HUDEP-2 (cell line): Measurements from ENCODE around the gene MYBPC1.
A peak's percentile ranks its signal among the peaks of the same experiment; 100 is the strongest.
"Not testable (repeated sequence)": the region's sequence is repeated elsewhere in the genome, so short reads cannot be mapped to it uniquely, and the experiment has no call there.

Experiments
- DNase-seq, 76 experiments: peaks; one replicate each; lab custom pipeline; 2025; ENCODE audit not compliant: unreplicated experiment in 76 of 76; lab: John Stamatoyannopoulos, UW

Gene MYBPC1

DNA sequence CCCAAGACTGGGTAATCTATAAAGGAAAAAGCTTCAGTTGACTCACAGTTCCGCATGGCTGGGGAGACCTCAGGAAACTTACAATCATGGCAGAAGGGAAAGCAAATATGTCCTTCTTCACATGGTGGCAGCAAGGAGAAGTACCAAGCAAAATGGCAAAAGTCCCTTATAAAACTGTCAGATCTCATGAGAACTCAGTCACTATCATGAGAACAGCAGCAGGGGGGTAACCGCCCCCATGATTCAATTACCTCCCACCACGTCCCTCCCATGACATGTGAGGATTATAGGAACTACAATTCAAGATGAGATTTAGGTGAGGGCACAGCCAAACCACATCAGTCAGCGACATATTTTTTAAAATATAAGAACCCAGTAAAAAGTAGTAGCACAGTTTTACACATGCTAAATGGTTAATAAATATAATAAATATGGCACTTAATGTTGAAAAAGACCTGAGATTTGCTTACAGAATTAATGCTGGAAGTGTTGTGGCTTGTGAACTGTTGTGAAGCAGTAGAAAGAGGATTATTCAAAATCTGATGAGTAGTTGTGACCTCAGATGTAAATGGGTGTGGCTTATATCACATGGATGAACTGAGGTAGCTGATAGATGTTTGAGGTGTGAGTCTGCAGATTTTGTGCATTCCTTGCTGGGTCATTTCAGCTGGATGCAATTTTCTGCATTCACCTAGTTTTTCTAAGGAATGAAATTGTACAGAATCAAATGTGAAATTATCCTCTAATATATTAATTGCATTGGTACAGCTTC, 55.8 kb downstream of the MYBPC1 start:
- no peak for DNase-seq

DNA sequence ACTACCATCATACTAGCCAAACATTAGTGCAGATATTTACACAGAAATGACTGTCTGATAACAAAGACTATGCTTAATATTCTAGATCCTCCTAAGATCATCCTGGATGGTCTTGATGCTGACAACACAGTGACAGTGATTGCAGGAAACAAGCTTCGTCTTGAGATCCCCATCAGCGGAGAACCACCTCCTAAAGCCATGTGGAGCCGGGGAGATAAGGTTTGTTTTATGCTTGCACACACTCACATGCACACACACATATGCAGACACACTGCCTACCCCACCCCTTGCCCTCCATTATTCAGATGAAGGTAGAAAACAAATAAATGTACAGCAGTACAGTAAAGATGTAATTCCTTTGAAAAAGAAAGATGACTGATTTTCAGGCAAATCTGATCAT, 58.3 kb downstream of the MYBPC1 start:
- DNase-seq, result peak in 12 of 76 experiments; percentile 3 to 21 (median 9)

DNA sequence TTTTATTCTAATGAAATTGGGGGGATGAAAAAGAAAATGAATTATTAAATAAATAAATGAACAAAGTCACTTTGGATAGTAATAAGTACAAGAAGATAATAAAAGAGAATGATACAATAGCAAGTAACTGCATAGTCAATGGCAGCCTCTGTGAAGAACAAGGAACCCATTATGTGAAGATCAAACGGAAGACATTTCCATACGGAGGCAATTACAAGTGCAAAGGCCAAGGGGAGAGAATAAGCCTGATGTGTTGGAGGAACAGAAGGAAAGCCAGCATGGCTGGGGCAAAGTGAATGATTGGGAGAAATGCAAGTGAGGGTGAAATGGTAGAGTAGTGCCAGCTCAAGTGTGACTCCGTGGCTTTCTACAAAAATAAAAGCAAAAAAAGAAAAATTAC, 58.7 kb downstream of the MYBPC1 start:
- DNase-seq, result no peak

DNA sequence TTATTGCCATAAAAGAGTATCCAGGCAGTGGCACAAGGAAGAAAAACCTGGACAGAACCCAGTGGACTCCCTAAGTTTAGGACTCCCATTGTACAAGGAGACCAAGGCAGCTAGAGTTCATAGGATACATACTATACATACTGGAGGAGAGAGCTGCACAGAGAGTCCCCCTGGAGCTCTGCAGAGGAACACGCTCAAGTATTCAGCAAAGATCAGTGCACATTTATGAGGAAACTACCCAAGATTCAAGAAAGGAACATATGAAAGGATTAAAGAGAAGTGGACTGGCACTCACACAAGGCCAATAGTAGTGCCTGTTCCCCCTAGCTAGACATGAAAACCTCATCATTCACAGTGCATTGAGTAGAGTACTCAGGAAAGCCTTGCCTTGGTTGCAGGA, 59.7 kb downstream of the MYBPC1 start:
- DNase-seq, result no peak

DNA sequence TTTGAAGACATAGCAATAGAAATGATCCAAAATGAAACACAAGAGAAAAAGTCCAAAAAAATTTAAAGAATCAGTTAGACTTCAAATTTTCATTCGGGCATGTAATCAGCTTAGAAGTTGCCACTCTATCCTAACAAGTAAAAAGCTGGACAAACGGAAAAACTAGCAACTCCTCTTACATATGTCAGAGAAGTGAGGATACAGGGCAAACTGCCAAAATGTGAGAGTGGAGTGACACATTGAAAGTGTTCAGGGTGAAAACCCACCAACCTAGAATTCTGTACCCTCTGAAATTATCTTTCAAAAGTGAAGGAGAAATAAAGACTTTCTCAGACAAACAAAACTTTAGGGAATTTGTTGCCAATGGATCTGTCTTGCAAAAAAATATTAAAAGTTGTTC, 60.6 kb downstream of the MYBPC1 start:
- peak in 1 of 76 experiments; percentile 8 for DNase-seq

DNA sequence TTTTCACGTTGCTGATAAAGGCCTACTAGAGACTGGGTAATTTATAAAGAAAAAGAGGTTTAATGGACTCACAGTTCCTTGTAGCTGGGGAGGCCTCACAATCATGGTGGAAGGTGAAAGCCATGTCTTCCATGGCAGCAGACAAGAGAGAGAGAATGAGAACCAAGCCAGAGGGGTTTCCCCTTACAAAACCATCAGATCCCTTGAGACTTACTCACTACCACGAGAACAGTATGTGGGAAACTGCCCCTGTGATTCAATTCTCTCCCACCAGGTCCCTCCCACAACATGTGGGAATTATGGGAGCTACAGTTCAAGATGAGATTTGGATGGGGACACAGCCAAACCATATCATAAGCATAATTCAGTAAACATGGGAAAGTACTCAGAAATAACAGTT, 65.9 kb downstream of the MYBPC1 start:
- DNase-seq, result not testable (repeated sequence)

DNA sequence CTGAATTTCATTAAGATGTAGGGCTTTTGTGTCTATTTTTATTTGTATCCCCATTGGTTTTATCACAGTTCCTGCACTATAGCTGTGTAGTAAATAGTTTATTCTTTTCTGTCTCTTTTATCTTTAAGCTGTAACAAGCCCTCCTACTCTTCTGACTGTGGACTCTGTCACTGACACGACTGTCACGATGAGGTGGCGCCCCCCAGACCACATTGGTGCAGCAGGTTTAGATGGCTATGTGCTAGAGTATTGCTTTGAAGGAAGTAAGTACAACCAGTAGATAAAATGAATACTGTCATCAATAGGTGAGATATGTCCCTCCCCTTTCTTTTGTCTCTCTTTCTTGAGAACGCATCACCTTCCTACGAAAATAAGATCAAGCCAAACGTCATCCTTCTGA, 68.5 kb downstream of the MYBPC1 start:
- no peak for DNase-seq

DNA sequence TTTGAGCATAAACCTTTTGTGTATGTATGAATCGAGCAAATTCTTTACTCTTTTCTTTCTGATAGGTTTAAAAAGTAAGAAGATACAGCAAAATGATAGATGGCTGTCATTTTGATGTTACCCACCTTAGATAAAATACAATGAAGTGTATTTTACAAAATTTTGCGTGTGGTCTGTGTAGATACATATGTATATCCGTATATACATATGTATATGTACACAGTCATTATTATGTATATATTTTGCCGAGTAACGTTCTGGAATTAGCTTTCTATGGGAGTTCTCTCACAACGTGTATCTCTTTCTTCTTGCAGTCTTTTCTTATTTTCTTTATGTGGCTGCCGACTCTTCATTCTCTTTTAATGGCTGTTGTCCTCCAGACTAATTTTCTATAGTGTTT, 70.2 kb downstream of the MYBPC1 start:
- no peak for DNase-seq

DNA sequence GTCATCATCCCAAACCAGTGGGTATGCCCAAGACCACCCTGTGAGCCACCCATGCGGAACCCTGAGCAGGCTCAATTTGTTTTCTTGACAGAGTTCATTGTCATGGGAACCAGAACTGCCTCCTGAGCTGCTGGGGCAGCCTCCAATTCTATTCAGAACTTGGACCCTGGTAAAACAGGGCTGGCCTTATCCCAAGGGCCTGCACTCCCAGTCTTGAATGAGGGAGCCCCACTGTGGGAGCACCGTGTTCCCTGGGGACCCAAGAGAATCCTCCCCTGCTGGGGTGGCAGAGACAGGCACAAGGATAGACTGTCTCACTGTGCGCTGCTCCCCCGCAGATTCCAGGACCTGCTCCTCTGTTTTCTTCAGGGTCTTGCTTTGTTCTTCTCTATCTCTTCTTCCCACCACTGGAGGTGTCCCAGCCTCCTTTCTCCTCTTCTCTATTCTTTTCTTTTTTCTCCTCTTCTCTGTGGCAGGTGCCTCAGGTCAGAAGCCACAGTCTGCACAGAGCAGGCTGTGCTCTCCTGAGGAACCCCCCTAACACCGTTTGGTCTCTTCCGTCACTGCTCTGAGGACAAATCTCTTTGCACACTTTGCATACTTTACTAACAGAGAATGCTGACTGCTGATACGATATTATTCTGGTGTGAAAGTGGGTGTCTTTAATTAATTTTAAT, 71.4 kb downstream of the MYBPC1 start:
- no peak for DNase-seq

DNA sequence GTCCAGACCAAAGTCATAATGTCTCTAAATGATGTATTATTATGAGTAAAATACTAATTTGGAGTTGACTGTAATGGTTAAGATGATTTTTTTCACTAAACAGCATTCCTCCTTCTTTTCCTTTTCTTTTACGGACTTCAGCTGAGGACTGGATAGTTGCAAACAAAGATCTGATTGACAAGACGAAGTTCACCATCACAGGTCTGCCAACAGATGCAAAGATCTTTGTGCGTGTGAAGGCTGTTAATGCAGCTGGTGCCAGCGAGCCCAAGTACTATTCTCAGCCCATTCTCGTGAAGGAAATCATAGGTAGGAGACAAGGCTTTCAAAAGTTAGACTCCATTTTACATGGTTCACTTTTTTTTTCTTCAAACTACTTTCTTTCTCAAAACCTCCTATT, 72.8 kb downstream of the MYBPC1 start:
- DNase-seq, result no peak

DNA sequence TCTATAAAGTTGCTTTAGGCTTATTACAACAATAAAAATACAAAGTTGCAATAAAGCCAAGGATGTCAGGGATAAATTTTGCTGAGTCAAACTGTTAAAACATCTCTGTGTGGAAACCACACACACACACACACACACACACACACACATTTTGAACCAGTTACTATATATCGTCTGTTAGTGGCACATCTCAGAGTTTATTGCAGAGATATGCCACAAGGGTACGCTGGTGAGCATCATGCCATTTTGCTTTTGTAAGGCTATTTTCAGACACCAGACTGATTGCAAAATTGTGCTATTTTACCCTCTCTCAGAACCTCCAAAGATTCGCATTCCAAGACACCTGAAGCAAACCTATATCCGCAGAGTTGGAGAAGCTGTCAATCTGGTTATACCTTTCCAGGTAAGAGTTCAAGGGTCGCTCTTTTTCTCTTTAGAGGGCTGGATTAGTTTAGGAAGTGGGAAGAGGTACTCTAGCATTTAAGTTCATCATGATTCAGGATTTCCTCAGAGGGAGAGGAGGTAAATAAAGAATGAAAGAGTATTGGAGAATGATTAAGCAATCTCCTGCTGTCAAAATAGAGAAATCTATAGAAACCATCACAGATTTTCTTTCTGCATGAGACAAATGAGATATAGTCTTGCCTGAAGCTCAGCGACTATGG, 75.4 kb downstream of the MYBPC1 start:
- DNase-seq, result peak in 56 of 76 experiments; percentile 1 to 76 (median 30)

DNA sequence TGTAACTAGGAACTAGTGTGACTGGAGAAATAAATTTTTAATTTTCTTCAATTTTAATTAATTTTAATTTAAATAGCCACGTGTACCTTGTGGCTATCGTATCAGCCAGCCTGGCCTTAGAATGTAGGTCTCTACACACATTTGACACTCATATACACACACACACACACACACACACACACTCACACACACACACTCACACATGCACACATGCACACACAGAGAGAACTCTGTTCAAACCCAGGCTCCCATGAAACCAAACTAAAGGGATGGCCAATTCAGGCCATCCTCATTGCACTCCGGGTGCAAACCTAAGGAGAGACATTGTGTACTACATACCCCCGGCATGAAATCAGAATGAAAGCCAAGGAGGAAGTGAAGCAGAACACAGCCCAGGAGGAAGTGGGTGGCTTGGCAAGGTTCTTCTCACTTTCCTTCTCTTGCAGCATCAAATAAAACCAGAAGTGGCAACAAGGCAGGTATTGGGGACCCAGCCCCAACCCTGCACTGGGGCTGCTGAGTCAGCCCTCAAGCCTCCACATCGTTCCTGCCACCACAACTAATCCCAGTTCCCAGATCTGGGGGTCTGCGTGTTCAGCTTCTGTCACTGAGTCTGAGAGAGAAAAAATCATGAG, 76.5 kb downstream of the MYBPC1 start:
- DNase-seq, result no peak

DNA sequence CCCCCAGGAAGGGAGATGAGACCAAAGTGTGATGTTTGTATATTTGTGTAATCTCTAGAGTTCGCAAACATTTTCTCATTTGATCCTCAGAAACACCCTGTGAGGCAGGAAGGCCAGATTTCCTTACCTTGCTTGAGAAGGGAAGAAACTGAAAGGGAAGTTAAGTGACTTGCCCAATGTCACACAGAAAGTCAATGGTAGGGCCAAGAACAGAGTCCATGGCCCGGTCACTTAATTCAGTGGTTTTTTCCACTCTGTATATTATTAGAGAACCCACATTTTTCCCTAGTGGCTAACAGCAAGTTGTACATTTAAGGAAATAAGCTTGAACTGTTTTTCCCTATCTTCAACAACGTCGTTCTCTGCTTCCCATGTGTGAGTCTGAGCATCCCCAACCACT, 77.1 kb downstream of the MYBPC1 start:
- DNase-seq, result no peak

DNA sequence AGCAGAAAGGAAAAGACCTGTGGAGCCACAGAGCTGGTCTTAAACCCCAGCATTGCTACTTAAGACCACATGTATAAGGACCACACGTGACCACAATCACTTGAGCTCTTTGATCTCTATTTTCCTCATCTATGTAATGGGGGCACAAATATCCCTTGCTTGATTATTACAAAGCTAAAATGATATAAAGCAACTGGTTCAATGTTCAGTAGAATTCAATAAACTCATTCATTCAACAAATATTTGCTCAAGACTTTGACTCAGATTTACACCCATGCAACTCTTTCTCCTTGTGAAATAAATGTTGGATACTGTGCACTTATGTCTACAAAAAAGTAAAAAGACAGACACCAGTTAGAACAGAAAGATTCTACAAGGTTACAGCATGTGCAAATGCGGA, 80.8 kb downstream of the MYBPC1 start:
- DNase-seq, result no peak

DNA sequence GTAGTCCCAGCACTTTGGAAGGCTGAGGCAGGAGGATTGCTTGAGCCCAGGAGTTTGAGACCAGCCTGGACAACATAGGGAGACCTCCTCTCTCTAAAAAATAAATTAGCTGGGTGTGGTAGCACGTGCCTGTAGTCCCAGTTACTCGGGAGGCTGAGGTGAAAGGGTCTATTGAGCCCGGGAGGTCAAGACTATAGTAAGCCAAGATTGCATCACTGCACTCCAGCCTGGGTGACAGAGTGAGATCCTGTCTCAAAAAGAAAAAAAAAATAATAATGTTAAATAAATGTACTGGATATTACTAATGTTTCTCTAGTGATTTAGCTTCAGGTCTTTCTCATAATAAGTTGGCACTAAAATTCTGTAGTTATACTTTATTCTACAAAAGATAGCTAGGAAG, 81.7 kb downstream of the MYBPC1 start:
- DNase-seq, result not testable (repeated sequence)

DNA sequence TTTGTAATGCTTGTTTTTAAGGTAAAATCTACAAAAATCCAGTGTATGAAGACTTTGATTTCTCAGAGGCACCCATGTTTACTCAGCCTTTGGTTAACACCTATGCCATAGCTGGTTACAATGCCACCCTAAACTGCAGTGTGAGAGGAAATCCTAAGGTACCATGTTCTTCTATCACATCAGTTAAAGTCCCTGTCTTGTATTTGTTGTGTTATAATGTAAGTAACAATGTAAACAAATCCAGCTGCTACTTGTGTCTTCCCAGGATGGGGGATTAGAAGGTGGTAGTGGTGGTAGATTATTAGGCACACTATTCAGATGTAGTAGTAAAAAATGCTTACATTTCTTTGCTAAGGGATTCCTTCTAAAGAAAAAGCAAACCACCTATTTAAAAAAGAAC, 83.3 kb downstream of the MYBPC1 start:
- DNase-seq, result no peak

DNA sequence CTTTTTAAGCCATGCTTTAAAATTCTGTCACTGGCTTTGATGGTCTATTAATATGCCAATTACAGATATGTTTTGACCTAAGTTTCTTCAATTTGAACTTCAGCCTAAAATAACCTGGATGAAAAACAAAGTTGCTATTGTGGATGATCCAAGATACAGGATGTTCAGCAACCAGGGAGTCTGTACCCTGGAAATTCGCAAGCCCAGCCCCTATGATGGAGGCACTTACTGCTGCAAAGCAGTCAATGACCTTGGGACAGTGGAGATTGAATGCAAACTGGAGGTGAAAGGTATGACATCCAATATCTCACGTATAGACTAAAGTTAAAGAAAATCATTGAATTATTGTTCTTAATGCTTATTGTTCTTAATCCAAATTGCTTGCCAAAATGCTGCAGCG, 85.5 kb downstream of the MYBPC1 start:
- no peak for DNase-seq

DNA sequence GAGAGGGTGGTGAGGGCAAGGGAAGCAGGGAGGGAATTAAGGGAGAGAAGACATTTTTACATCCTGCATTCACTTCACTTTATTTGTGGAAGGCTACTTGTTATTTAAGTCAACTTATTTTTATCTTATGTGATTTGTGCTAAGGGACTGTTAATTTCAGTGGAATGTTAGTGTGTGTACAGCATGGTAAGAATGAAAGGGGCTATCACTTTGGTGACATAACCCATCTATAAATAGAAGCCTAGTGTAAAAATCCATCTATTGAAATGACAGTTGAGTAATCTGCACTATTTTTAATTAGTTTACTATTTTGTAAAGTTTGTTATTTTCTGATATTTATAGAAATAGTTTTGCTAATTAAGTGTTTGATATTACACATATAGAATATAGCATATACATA, 85.9 kb downstream of the MYBPC1 start:
- no peak for DNase-seq

DNA sequence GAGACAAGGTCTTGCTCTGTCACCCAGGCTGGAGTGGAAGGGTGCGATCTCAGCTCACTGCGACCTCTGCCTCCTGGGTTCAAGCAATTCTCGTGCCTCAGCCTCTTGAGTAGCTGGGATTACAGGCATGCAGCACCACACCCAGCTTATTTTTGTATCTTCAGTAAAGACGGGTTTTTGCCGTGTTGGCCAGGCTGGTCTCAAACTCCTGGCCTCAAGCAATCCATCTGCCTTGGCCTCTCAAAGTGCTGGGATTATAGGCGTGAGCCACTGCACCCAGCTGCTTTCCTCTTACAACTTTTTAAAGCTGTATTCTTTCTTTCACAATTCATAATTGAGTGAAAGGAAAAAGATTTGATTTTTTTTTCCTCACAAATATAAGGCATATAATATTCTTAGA, 86.9 kb downstream of the MYBPC1 start:
- DNase-seq, result not testable (repeated sequence)

DNA sequence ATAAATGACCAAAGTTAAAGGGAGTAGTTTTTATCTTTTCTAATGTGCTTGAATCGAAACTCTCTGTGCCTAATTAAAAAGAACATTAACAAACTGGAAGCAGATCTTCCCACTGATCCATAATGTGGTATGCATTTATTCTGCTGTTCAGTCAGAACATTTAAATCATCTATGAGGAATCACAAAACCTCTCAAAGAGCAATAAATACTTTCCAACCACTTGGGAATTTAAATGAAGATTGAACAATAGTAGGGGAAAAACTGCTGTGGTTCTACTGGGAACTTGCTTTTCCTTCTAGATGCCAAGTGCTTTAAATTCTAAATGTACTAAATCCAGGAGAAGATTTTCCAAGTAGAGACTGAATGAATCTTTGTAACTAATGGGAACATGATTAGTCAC, 90.3 kb downstream of the MYBPC1 start:
- no peak for DNase-seq

DNA sequence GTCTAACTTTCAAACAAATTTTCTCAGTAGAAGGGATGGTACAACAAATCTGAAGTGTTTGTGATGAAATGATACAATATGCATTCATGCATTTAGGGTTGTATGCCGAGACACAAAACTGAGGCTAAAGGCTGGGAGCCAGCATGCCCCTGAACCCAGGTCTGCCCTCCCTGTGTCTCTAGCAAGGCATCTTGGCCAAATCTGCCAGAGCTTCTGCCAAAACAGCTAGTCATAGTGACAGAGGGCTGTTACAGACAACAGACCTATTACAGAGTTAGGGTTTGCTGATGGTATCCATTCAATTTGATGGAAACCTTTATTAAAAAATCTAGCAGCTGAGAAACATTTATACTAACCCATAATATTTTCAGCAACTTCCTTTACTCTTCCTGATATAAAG, 91.4 kb downstream of the MYBPC1 start:
- no peak for DNase-seq
